ENCODE results near the gene DGKI. TPM values are rescaled to one million over a fixed set of nuclear protein-coding genes. Genes with fewer than 3 reads are reported as not detected.

The DGKI gene
- total and polyA plus RNA-seq, 2 of the 4 experiments (the other 2 are of a cell fraction) = 3.9 to 15.8 TPM

DNA sequence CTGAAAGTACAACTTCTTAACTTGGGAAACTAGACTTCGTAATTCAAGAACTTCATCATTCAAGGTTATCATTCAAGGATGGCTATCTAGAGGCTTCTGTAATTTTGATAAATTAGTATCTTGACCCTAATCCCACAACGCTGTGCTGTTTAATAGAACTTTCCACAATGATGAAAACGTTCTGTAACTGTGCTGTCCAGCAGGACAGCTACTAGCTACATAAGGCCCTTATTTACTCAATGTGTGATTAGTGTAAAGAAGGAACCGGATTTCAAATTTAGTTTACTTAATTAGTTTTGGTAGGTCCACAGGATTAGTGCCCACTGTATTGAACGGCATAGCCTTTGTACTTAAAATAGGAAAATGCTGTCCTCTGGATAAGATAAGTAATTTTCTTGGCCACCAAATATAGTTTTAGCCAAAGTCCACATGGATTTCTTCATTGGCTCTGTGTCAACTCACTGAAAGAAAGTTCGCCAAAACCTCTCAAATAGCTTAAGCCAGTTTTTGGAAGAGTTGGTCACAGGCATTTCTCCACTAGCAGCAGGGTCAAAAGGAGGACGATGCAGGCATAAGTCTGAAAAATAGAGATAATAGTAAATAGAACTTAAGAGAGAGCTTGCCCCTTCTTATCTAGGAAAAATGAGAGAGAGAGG is 17.3 kb downstream of the DGKI start:
- Histone ChIP-seq H3K4ac (ENCODE audit: low read depth, low read length) (no peak overlapping the region), H3K4me3 (ENCODE audit: insufficient read depth, low read depth, low read length) (no peak overlapping the region), H2BK5ac (ENCODE audit: low read depth, low read length, poor library complexity, severe bottlenecking) (no peak overlapping the region), H3K23ac (ENCODE audit: low read depth, low read length) (no peak overlapping the region), H2BK120ac (ENCODE audit: low read depth, low read length) (no peak overlapping the region), H3K4me1 (ENCODE audit: control insufficient read depth, insufficient read depth, low read length) (no peaks in the 10 kb centered on the region), H4K5ac (ENCODE audit: low read depth, low read length) (no peak overlapping the region), H3K79me1 (ENCODE audit: low read depth in 1 of 2, low read length in 2 of 2) (no peaks in the 10 kb centered on the region; a peak in 1 of 4 replicates), H3K9ac (ENCODE audit: low read depth, low read length) (no peak overlapping the region), H4K20me1 (ENCODE audit: insufficient read depth, low read length) (no peaks in the 10 kb centered on the region), H3K27ac (ENCODE audit: insufficient read depth, low read length) (no peak overlapping the region), H2BK20ac (ENCODE audit: low read depth, low read length) (no peak overlapping the region), H3K9me3 (ENCODE audit: control insufficient read depth, insufficient read depth, low read length) (peaks cover 13% of the 10 kb centered on the region), H3K56ac (ENCODE audit: extremely low read depth, insufficient read depth, low read length) (no peak overlapping the region), H4K91ac (ENCODE audit: insufficient read depth, low read depth, low read length) (no peak overlapping the region), H3K18ac (ENCODE audit: low read depth, low read length) (no peak overlapping the region), H3K14ac (replicated peaks; ENCODE audit: low read depth, low read length) (no peak overlapping the region), H2AK5ac (ENCODE audit: low read depth, low read length) (no peak overlapping the region), H3K9me1 (ENCODE audit: insufficient read depth, low read length) (peaks cover 4% of the 10 kb centered on the region), H3K27me3 (ENCODE audit: control insufficient read depth, insufficient read depth, low read length) (no peaks in the 10 kb centered on the region), H2AK9ac (replicated peaks; ENCODE audit: low read depth, low read length, poor library complexity) (no peak overlapping the region), H2BK15ac (ENCODE audit: low read depth, low read length) (no peak overlapping the region), H3K4me2 (ENCODE audit: low read depth, low read length) (no peak overlapping the region), H4K8ac (ENCODE audit: low read depth in 2 of 2, low read length in 2 of 2) (no peak overlapping the region), H3K36me3 (ENCODE audit: control insufficient read depth, insufficient read depth, low read length) (0 out of 2 replicates have a peak, but pooled peaks cover 2% of the 10 kb centered on the region), H2AFZ (replicated peaks; ENCODE audit: low read length, poor library complexity) (no peak overlapping the region)
- no peak for ATAC-seq (ENCODE audit: low read depth)
- CTCF ChIA-PET = no interaction called here
- in situ Hi-C loops (cut with MboI; ENCODE audit: low sequenced_read_pairs) = no loop called here
- DNase-seq = no peak
- BruUV-seq (replicated peaks) = no TSS peak
- TF ChIP-seq MAZ (IDR thresholded peaks at IDR 0.05; ENCODE audit: borderline replicate concordance, low read depth, low read length) (no peak), POLR2A (IDR thresholded peaks at IDR 0.05; ENCODE audit: low read depth, low read length) (no peak)
- TF ChIP-seq, protein P1, sequence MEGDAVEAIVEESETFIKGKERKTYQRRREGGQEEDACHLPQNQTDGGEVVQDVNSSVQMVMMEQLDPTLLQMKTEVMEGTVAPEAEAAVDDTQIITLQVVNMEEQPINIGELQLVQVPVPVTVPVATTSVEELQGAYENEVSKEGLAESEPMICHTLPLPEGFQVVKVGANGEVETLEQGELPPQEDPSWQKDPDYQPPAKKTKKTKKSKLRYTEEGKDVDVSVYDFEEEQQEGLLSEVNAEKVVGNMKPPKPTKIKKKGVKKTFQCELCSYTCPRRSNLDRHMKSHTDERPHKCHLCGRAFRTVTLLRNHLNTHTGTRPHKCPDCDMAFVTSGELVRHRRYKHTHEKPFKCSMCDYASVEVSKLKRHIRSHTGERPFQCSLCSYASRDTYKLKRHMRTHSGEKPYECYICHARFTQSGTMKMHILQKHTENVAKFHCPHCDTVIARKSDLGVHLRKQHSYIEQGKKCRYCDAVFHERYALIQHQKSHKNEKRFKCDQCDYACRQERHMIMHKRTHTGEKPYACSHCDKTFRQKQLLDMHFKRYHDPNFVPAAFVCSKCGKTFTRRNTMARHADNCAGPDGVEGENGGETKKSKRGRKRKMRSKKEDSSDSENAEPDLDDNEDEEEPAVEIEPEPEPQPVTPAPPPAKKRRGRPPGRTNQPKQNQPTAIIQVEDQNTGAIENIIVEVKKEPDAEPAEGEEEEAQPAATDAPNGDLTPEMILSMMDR (conservative IDR thresholded peaks at IDR 0.05; ENCODE audit: low read depth, low read length) = no peak
- TF ChIP-seq, protein P2, sequence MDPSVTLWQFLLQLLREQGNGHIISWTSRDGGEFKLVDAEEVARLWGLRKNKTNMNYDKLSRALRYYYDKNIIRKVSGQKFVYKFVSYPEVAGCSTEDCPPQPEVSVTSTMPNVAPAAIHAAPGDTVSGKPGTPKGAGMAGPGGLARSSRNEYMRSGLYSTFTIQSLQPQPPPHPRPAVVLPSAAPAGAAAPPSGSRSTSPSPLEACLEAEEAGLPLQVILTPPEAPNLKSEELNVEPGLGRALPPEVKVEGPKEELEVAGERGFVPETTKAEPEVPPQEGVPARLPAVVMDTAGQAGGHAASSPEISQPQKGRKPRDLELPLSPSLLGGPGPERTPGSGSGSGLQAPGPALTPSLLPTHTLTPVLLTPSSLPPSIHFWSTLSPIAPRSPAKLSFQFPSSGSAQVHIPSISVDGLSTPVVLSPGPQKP (IDR thresholded peaks at IDR 0.05; ENCODE audit: borderline replicate concordance, low read depth, low read length) = no peak
- POLR2A ChIA-PET (ENCODE audit: unreplicated experiment) = no interaction called here
- dilution Hi-C loops (cut with HindIII; ENCODE audit: low sequenced_read_pairs, unreplicated experiment) = no loop called here
- intact Hi-C loops (cut with micrococcal nuclease) = no loop called here
- no CpG with 5 or more reads among the region's 7 CpGs for WGBS, 2 experiments (ENCODE audit: extremely low coverage in 2 of 2, insufficient read length in 1 of 2)
